HG02852 (cell line): ENCODE results near the gene FPGS.

ENCODE experiments used
- ATAC-seq: cut with Tn5 transposase; IDR thresholded peaks from one replicate; pipeline ENCODE4 v1.9.1; 2021; ENCODE audit warnings: mild to moderate bottlenecking, moderate library complexity; ENCODE audit not compliant: unreplicated experiment

FPGS gene

DNA sequence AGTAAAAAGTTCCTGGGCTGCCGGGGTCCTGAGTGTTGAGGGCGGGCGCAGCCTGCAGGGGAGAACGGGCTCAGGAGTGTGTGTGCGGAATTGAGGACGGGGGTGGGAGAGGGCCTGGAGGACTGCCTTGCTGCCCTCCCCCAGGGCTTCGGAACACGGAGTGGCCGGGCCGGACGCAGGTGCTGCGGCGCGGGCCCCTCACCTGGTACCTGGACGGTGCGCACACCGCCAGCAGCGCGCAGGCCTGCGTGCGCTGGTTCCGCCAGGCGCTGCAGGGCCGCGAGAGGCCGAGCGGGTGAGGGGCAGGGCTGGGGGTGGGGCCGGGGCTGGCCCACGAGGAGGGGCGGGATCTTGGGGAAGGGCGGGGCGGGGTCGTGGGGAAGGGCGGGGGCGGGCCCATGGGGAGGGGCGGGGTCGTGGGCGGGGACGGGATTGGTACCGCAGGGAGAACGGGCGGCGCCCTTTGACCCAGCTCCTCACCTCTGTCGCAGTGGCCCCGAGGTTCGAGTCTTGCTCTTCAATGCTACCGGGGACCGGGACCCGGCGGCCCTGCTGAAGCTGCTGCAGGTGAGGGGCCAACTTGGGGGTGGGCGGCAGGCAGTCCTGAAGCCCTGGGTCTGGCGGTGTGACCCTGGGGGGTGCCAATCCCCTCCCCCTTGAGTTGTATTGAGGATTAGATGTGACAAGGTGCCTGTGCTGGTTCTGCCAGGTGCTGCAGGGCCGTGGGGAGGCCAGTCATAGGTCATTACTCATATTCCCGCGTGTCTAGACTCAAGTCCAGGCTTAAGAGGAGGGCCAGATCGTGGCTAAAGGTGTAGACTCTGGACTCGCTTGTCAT is 7.1 kb downstream of the FPGS start:
- ATAC-seq, result no peak

DNA sequence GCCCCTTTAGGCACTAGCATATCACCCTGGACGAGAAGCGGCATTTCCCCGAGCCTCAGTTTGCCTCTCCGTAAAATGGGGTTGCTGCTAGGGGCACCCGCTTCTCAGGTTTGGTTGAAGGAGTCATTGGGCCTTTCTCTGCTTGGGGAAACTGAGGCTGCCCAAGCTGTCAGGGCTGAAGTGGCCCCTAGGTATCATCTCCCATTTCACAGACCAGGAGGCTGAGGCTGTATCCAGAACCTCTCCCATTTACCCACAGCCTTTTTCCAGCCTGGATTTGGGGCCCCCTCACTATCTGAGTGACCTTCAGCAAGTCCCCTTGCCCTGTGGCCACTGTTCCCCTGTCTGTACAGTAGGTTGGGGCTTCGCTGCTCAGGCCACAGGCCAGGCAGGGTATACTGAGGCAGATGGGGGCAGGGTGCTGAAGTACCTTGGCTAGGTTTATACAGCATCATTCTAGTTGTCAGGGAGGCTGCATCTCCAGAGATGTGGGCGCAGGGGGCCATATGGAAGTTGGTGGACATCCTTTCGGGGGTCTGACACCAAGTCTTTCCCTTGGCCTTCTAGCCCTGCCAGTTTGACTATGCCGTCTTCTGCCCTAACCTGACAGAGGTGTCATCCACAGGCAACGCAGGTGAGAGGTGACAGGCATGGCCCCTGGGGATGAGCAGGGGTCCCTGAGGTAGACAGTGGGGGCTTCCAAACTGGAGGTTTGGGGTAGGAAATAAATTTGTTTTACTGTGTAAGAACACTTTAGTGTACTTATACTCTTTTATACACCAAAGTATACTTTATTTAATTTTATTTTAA is 7.9 kb downstream of the FPGS start:
- ATAC-seq, result no peak

DNA sequence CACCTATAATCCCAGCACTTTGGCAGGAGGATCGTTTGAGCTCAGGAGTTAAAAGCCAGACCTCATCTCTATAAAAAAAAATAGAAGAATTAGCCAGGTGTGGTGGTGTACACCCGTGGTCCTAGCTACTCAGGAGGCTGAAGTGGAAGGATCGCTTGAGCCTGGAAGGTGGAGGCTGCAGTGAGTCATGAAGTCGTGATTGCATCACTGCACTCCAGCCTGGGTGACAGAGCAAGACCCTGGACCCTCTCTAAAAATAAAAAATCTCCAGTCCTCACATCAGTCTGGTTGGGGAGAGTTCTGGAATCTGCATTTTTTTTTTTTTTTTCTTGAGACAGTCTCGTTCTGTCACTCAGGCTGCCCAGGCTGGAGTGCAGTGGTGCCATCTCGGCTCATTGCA is 9.3 kb downstream of the FPGS start:
- ATAC-seq, result no peak

- ATAC-seq, result no peak
Measured at GRCh38 chr9:127812936-127813675, 10.4 kb downstream of the FPGS start.

DNA sequence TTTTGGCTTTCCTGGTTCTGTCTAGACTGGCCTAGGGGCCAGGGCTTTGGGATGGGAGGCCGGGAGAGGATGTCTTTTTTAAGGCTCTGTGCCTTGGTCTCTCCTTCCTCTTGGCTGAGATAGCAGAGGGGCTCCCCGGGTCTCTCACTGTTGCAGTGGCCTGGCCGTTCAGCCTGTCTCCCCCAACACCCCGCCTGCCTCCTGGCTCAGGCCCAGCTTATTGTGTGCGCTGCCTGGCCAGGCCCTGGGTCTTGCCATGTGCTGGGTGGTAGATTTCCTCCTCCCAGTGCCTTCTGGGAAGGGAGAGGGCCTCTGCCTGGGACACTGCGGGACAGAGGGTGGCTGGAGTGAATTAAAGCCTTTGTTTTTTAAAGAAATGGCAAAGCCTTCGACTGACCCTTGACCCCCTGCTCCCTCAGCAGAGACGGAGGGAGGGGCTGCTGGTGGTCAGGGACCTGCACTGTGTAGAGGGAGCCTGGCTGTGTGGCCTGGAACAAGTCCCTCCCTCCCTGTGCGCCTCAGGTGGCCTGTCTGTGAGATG is 11.1 kb downstream of the FPGS start:
- ATAC-seq, result no peak

- ATAC-seq, result no peak
Measured at GRCh38 chr9:127814619-127815511, 12.2 kb downstream of the FPGS start.

GRCh38 chr9:127815512-127816361 is 13.1 kb downstream of the FPGS start:
- no peak for ATAC-seq

GRCh38 chr9:127816362-127816725 is 13.7 kb downstream of the FPGS start:
- ATAC-seq, result no peak

GRCh38 chr9:127816728-127817127 is 14.0 kb downstream of the FPGS start:
- no peak for ATAC-seq

GRCh38 chr9:127817881-127818434 is 15.3 kb downstream of the FPGS start:
- no peak for ATAC-seq

DNA sequence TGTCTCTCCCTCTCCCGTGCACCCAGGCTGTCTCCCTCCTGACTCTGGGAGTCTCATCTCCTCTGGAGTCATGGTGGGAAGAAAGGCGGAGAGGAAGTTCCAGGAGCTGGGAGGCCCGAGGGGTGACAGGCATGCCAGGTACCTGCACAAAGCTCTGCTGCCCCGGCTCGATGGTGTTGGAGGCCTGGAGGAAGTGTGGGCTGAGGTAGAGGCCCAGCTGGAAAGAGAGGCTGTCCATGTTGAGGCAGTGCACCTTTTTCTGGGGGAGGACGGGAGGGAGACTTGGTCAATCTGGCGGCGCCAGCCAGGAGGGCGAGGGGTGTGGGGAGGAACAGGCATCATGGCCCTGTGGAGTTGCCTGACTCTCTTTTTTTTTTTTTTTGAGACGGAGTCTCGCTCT is 15.9 kb downstream of the FPGS start:
- no peak for ATAC-seq

DNA sequence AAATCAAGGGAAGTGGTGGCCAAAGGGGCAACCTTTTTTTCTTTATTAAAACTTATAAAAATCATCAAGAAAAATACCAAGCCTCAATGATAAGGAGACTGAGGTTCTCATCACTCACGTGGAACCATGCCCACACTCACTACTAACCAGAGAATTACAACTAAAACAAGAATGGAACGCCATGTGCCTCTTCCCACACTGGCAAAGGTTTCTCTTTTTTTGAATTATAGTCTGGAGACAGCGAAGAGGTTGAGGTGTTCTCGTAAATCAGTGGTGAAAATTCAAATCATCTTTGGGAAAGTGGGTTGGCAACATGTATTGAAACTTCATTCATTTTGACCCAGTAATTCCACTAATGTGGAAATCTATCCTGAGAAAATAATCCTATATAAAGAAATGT is 19.4 kb downstream of the FPGS start:
- ATAC-seq, result no peak

DNA sequence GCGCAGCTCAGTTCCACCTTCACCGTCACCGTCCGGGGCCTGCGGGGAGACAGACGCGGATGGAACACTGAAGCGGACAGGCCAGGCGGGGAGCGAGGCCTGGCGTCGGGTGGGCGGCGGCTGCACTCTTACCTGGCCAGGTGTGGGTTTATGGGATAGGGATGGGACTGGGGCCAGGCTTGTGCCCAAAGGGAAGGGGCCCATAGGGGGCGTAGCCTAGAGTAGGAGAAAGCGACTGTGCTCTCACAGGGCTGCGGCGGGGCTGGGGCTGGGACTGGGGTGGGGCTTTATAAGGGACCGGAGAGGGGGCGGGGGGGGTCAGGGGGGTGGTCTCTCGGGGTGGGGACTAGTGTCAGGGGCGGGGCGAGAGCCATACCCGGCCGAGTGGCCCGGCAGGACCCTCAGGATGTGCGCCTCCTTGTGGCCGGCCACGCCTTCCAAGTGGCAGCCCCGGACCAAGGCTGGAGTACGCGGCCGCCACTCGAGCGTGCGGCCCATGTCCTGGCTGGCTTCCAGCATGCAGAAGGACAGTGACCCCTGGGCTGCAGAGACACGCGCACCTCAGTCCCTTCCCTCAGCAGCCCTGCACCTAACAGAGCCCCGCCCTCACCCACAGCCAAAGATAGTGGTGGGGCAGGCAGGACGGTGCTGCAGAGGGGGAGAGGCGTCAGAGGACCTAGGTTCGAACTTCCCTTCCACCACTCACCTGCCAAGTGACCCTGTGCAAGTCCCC is 22.8 kb downstream of the FPGS start:
- no peak for ATAC-seq

GRCh38 chr9:127826253-127826913 is 23.7 kb downstream of the FPGS start:
- ATAC-seq, result no peak

GRCh38 chr9:127828262-127829031 is 25.8 kb downstream of the FPGS start:
- no peak for ATAC-seq

GRCh38 chr9:127829205-127829906 is 26.7 kb downstream of the FPGS start:
- no peak for ATAC-seq
